Activated CD4-positive, alpha-beta T cell treated with anti-CD3 and anti-CD28 coated beads, Interleukin-2, amount 50 U/mL, for 16 hours (primary cell): Measurements from ENCODE around the gene YPEL2.

ENCODE experiments used
- DNase-seq: peaks from one replicate; pipeline ENCODE4 v3.0.0-alpha.2; 2020

The YPEL2 gene

DNA sequence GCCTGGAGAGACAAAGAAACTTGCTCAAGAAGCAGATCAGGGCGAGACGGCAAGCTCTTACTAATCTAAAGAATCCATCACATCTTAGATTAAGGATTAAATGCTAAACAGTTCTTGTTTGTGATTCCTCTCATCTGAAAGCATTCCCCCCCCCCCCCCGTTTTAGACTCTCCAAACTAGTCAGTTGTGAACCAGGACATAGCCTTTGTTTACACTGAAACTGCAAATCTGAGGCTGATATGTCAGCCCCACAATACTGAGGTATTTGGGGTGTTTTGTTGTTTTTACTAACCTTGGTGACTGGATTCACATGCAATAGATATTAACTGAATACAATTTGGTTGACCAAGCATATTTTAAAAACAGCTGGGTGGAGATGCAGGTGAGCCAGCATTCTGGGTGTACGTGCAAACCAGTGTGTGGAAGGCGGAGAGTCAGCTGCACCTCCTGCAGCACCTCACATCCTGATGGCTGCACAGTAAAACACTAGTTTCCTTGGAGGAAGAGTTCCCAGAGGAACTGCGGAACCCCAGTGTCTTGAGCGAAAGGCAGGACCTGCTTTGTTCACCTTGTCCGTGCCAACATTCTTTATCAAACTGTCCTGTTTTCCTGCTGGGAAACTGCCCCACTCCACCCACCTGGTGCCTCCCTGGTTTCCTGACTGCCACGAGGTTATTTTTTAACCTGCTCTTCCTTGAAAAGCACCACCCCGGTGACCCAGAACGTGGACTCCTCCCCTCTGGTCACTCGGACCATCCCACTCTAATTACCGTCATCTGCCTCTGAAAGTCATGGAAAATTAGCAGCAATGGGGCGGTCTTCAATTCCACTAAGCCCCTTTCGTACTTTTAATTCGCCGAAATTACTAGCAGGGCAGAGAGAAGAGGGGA lies 1.2 kb upstream of the YPEL2 start:
- peak; percentile 25 for DNase-seq

DNA sequence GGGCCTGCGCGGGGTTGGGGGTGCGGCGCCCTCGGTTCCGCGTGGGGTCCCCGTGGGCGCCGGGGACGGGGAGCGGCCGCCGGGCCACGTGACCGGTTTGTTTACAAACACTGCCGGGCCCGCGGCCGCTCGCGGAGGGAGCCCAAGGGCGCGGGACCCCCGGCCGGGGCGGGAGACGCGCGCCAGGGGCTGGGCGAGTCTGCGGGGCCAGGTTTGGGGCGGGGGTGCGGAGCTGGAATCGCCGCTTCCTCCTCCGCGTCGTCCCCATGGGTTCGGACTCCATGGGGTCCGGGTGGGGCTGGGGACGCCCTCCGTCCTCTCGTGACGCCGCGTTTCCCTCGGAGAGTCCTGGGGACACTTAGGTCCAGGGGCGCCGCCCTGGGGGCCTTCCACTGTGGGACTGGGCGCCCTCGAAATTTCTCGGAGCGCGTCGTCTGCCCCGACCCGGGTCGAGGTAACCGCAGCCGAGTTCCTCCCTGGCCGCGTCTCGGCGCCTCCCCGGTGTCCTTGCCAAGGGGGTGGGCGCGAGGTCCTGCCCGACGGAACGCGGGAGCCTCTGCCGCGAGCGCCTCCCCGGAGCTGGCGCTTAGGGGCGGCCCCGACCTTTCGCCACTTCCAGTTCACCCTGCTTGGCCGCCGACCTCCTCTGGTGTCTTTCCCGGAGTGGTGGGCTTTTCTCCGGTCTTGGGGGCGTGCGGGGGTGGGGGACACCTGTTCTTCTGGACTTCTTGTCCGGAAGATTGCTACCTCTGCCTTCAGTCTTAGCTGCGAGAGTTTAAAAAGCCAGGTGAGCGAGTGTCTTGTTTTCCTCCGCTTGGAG lies 684 bp downstream of the YPEL2 start:
- no peak for DNase-seq

DNA sequence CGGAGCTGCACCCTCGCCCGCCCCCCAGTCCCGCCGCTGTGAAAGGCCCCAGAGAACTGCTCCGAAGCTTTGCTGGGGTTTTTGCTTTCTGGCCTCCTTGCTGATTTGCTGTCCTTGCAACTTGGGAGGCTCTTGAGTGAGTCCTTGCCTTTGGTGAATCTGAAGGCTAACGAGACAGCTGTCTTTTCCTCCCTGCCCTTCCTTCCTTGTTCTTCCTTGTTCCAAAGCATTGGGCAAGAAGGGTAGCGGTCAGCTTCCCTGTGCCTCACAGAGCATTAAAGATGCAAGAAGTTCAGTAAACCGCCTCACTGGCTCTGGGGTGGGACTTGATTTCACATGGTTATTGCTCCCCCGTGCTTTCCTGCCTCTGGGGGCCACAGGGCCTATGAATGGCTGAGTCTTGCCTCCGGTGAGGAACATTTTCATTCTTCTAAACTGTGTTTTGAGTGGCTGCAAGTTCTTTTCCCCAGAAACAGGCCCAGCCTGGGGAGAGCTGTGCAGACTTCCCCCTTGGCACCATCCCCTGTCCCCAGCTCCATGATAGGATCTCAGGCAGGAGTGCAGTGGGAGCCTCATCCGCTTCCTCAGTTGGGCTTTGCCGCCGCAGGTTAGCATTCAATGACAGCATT lies 1.4 kb downstream of the YPEL2 start:
- DNase-seq, result no peak

DNA sequence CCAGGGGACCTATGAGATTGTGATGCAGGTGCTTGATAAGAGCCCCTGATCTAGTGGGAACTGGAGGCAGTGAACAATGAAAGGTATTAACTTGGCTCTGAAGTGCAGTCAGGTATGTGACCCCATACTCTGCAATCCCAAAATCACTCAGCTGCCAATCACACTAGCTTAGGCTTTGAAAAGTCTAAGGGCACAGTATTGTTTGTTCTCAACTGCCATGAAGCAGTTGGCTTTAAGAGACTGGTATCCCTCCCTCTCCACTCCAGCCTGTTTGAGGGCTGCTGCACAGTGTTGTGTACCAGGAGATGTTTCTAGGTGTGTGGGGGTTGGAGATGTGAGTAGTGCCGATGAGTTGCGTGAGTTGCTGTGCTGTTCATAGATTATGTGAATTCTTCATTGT lies 2.4 kb downstream of the YPEL2 start:
- DNase-seq, result no peak

DNA sequence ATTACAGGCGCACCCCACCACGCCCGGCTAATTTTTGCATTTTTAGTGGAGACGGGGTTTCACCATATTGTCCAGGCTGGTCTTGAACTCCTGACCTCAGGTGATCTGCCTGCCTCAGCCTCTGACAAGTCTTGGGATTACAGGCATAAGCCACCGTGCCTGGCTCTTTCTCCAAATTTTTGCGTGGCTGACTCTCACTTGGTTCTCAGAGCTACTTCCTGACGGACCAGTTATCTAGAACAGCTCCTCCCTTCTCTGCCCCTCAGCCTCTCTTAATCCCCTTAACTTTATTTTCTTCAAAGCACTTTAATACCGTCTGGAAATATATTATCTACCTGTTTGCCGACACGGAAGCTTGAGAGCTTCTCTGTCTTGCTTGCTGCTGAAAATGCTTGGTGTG lies 4.2 kb downstream of the YPEL2 start:
- no peak for DNase-seq

DNA sequence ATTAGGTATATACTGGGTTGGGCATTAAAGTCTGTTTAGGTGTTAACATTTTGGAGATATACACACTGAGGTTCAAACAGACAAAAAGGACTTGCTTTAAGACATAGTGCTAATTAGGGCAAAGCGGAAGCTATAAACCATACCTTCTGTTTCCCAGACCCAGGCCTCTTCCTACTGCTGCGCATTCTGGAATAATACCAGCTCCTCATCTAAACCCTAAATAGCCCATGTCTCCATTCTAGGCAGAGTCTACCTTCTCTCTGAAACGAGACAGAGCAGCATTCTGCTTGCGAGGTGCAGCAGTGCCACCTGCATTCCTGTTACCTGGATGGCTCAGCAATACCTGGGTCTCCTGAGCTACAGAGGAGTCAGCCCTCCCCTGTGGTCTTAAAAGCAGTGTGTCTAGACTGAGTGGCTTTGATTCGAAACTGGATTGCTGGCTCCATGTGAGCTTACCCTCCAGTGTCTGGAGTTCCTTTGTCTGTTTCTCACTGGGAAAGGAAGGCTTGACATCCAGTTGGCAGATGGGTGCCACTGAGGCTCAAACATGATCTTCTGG lies 6.4 kb downstream of the YPEL2 start:
- DNase-seq, result no peak

DNA sequence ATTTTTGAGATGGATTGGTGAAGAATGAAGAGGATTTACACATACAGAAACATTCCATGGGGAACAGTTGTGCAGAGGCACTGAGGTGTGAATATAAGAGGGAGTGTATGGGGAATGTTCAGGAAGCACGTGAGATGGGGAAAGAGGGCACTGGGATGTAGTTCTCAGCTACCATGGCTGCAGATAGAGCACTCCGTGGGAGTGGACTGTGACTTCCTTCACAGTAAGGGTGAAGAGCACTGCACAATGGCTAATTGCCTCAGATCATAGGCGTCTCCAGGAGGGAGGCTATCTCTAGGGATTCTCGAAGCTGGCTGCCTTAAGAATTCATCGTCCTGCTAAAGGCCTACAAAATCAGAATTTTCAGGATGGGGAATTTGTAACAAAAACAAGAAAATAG lies 7.0 kb downstream of the YPEL2 start:
- no peak for DNase-seq

DNA sequence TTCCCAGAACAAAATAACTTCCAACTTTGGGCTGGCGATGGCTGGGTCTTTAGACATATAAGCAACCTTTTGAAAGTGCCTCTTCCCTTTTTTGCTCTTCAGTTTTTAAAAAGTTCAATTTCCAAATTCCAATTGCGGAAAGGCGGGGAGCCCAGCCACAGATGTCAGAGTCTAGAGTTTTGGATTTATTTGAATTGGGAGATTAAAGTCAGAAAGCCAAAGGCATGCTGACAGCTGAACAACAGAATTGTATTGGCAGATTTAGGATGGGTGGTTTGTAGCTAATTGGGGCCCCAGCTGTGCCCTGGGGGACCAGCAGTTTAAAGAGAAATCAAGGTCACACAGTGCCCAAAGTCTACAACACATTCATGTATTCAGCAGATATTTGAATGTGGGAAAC lies 10.5 kb downstream of the YPEL2 start:
- no peak for DNase-seq

DNA sequence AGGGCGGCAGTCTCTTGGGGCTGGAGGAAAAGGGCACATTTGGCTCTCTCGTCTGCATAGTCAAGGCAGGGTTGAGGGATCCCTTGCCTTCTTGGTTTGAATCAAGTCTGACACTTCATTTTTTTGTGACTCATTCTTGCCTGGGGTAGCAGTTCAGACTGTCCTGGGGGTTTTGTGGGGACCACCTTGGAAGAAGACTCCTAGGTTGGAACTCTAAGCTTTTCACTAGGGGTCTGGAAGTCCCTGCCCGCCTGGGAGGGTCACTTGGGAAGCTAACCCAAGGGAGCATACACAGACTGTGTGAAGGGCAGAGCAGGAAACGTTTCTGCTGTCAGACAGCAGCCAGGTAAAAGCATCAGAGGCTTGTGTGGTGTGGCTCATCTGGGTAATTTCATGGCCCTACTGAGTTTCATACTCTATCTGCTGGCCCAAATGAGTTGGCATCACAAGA lies 11.3 kb downstream of the YPEL2 start:
- peak; percentile 84 for DNase-seq

DNA sequence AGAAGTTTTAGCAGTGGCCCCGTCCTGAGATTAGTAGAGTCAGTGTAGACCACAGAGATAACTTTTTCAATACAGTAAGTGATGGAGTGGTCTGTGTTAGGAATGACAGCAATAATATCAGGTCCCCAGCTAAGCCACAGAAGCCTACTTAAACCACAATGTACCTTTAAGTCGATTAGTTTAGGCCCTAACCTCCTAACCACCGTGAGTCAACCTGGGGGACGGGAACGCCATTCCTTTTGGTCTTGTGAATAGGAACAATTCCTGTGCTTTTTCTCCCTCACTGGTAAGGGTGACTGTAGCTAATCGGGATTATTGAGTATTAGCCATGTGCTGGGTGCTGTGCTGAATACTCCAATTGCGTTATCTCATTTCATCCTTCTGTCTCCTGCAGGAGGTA lies 14.0 kb downstream of the YPEL2 start:
- DNase-seq, result no peak

DNA sequence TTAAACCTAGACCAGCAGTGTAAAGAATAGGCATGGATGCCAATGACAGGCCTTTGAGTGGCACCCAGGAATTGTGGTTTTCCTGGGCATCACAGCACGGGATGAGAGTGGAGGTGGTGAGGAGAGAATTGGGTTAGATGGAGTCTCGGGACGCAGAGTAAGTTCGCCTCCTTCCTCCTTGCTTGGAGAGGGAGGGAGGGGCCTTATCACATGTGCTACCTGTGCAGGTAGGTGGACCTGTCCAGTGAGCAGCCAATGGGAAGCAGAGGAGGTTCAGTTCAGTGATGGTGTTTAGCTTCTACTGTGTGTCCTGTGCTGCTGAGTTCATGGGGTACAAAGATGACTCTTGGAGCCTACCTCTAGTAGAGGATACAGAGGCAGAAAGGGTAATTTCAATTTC lies 14.9 kb downstream of the YPEL2 start:
- DNase-seq, result no peak

DNA sequence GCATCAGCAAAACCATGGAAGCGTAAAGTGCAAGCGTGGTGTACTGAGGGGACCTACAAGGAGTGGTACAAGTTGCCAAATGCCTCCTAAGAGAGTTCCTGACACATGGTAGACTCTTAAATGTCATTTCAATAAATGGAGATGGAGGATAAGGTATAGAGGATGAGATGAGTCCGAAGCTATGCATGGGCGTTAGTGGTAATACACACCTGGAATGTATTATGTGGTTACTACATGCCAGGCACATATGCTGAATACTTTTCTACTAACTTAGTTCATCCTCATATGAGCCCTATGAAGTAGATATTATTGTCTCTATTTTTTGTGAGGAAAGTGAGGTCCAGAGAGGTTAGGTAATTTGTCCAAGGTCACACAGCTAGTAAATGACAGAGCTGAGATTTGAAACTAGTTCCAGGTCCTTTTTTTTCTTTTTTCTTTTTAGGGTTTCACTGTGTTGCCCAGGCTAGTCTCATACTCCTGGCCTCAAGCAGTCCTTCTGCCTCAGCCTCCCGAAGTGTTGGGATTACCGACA lies 15.5 kb downstream of the YPEL2 start:
- DNase-seq, result no peak

DNA sequence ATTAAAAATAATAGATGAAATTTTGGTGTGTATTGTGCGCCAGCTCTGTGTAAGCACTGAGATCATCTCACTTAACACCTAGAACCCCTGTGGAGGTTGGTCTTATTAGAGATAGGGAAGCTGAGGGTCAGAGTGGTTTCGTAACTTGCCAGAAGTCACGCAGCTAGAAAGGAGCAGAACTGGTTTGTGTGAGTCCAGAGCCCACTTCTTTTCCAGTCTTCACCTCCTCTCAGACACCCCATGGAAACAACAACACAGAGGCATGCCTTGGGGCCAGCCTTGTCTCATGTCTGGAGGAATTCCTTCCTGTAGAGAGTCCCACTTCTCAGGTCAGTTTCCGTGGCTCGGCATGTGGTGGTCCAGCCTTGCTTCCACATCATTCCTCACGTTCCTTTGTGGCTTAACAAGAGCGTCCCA lies 16.5 kb downstream of the YPEL2 start:
- DNase-seq, result no peak

DNA sequence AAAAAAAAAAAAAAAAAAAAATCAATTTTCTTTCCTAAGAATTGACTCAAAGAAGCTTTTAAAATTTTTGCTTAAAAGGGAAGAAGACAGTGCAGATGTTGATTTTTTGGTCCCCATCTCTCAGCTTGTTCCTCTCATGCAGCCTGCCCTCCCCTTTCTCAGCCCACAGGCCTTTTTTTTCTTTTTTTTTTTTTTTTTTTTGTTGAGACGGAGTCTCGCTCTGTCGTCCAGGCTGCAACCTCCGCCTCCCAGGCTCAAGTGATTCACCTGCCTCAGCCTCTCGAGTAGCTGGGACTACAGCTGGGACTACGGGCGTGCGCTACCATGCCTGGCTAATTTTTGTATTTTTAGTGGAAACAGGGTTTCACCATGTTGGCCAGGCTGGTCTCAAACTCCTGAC lies 17.7 kb downstream of the YPEL2 start:
- no peak for DNase-seq

DNA sequence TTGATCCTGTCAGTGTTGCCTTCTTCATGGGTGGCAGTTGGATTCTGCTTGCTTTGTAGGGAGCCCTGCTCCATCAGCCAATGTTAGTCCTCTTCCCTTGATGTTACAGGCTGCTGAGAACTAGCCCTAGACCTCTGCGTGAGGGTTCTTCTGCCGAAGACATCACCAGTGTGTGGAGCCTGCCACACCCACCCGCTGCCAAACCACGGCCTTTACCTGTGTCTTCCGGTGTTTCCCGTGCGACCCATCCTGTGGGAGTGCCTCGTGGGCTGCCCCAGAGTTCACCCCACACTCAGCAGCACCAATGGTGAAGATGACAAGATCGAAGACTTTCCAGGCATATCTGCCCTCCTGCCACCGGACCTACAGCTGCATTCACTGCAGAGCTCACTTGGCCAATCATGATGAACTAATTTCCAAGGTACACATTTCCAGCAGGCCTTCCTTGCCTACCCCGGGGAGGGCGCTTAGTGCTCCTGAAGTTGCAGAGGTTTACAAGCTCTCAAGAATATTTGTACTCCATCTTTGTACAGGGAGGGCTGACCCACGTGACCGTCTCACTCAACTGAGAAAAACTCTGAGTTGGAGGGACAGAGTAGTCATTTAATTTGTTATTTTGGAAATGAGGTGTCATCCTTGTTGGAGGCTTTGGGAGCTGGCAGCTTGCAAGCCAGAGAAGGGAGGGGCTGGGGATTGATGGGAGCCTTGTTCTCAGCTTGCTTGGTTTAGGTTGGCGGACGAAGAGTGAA lies 21.8 kb downstream of the YPEL2 start:
- DNase-seq, result no peak

DNA sequence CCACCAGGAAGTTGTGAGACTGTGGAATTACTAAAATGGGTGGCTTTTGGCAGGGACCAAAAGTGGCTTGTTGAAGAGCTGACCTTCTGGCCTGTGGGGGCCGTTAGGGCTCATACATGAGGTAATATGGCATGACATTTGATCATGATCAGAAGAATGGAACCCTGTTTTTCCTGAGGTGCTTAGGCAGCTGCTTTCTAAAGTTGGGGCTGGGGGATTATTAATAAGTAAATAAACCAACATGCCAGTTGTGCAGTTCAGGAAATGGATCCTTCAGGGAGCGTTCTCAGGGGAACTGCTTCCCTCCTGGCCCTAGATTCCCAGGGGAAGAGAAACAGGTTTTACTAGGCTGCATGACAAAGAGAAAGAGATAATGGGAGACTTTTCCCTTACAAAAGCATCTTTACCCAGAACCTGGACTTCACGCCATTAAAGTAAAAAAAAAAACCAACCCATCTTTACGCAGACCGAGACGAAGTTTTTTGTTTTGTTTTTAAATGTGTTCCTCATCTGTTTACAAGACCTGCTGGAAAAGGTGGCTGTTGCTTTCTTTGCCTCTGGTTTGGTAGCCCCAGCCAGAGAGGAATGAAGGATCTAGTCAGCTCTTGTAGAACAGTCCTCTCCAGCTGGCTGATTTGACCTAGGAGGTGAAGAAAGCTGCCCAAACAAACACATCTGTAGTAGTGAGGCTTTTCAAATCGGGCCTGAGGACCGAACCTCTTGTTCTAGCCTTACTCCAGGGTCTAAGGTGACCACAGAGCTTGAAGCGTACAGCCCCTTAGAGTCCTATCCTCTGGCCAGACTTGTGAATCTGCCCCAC lies 22.7 kb downstream of the YPEL2 start:
- no peak for DNase-seq

DNA sequence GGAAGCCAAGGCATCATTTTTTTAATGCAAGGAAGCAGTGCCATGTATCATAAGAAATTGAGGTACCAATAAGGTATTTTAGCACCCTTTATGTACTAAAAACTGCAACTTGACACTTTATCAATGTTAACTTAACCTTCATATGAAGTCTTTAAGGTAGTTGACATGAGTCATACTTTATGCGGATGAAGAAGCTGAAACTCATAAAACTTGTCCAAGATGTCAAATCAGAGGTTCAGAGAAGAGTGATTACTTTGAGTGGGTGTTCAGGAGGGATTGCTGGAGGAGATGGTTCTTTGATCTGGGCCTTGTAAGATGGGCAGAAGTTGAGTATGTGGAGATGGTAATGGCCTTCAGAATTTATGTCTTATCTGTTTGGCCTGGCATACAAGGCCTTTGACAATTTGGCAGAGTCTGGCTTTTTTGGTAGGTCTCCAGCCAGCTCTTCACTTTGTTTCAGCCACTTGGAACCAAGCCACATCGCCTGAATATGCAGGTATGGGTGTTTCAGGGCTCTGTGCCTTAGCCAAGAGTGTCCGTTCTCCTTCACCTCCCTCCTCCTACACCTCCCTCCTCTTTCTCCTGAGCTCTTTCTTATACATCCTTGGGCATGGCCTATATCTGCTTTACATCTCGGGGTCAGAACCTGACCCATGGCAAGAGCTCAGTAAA lies 23.7 kb downstream of the YPEL2 start:
- no peak for DNase-seq

DNA sequence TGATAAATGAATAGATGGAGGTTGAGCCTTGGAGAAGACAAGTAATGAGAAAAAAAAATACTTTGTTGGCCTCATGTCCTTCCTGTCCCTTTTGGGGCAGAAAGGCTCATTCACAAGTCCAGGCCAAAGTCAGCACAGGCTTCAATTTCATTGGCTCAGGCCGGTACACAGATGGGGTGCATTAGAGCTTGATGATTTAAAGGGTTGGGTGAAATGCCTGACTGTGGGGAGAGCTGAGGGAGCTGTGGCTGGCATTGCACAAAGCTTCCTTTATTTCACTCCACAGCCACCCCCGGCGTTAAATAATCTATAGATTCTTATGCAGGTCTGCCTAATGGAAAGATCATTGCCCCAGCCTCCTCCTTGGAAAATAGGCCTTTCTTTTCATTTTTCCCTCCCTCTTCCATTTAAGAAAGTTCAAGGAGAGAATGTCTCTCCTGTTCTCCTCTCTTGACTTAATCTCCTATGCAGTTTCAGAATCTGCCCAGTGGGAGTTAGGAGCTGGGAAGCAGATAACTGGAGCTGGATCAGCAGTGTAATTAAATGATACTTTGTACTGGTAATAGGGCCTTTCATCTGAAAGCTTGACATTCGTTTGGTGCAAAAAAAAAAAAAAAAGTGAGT lies 24.4 kb downstream of the YPEL2 start:
- DNase-seq, result no peak

DNA sequence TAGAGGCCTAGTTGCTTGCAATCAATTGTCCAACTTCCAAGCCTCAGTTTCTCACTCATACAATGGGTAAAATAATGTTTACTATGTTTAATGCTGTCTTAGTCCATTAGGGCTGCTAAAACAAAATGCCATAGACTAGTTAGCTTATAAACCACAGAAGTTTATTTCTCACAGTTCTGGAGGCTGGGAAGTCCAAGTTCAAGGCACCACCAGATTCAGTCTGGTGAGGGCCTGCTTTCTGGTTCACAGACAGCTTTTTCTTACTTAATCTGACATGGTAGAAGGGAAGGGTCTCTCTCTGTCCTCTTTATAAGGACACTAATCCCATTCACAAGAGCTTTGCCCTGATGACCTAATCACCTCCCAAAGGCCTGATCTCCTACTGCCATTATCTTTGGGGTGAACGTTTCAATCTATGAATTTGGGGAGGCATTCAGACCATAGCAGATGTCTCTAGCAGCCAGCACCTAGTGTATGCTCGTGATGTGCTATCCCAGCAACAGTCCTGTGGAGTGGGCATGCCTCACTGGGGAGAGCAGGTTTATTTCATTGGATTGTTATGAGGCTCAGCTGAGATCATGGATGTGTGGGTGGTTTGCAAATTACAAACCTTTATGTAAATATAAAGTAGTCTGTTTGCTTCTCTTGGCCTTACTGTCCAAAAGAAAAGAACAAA lies 25.2 kb downstream of the YPEL2 start:
- DNase-seq, result no peak

DNA sequence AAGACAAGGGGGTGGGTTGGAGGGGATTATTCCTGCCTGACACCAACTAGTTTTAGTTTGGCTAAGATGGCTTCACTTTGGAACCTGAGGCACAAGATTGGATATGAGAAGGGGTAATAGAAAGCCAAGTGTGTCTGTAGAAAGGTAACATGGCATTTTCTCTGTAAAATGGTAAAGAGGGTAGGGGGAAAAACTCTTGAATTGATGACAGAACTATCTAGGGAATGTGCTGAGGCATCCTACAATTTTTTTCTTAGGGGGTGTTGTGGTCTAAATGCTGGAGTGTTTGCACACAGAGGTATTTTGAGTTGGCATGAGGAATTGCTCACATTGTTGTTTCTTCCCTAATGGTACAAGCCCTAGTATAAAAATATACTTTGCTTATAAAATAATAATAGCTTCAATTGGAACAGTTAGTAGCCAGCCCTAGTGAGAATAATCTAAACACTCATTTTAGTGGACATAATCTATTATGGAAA lies 25.8 kb downstream of the YPEL2 start:
- no peak for DNase-seq
